HL-60 (cell line): ENCODE data around the gene NARF.

Experiments used
- GABPA ChIP-seq: IDR thresholded peaks from 2 replicates; pipeline ENCODE4 v1.6.1; 2012; ENCODE audit warnings: low read depth
- POLR2AphosphoS5 ChIP-seq: IDR thresholded peaks from 2 replicates; pipeline ENCODE4 v1.6.1; 2012; ENCODE audit warnings: low read depth
- SPI1 ChIP-seq: IDR thresholded peaks from 2 replicates; pipeline ENCODE4 v1.6.1; 2012; ENCODE audit warnings: low read depth, mild to moderate bottlenecking, borderline replicate concordance
- TF ChIP-seq, protein P1 (sequence below): IDR thresholded peaks from one replicate; pipeline ENCODE4 v1.5.1; 2011; ENCODE audit warnings: low read length, control low read depth, inconsistent platforms; ENCODE audit not compliant: insufficient read depth
- TF ChIP-seq, protein P2 (sequence below): IDR thresholded peaks from 2 replicates; pipeline ENCODE4 v1.6.1; 2012; ENCODE audit warnings: low read depth; ENCODE audit not compliant: insufficient replicate concordance

DNA sequence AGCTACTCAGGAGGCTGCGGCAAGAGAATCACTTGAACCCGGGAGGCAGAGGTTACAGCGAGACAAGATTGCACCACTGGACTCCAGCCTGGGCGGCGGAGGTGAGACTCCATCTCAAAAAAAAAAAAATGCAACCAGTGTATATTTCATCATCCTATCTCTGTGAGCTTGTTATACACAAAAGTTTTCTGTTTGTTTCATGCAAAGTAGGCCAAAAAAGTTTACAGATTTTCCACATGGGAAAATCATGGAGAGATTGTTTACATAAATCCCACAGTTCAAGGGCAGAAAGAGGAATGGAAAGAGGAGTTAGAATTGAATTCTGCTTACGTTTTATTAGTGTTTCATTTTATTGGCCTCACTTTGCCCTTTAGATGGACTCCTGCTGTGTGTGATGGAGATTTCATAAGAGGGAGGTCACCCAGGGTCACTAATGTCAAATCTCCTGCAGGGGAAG, 24.7 kb downstream of the NARF start:
- TF ChIP-seq, protein P1, sequence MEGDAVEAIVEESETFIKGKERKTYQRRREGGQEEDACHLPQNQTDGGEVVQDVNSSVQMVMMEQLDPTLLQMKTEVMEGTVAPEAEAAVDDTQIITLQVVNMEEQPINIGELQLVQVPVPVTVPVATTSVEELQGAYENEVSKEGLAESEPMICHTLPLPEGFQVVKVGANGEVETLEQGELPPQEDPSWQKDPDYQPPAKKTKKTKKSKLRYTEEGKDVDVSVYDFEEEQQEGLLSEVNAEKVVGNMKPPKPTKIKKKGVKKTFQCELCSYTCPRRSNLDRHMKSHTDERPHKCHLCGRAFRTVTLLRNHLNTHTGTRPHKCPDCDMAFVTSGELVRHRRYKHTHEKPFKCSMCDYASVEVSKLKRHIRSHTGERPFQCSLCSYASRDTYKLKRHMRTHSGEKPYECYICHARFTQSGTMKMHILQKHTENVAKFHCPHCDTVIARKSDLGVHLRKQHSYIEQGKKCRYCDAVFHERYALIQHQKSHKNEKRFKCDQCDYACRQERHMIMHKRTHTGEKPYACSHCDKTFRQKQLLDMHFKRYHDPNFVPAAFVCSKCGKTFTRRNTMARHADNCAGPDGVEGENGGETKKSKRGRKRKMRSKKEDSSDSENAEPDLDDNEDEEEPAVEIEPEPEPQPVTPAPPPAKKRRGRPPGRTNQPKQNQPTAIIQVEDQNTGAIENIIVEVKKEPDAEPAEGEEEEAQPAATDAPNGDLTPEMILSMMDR, result no peak
- TF ChIP-seq POLR2AphosphoS5, result no peak
- TF ChIP-seq, protein P2, sequence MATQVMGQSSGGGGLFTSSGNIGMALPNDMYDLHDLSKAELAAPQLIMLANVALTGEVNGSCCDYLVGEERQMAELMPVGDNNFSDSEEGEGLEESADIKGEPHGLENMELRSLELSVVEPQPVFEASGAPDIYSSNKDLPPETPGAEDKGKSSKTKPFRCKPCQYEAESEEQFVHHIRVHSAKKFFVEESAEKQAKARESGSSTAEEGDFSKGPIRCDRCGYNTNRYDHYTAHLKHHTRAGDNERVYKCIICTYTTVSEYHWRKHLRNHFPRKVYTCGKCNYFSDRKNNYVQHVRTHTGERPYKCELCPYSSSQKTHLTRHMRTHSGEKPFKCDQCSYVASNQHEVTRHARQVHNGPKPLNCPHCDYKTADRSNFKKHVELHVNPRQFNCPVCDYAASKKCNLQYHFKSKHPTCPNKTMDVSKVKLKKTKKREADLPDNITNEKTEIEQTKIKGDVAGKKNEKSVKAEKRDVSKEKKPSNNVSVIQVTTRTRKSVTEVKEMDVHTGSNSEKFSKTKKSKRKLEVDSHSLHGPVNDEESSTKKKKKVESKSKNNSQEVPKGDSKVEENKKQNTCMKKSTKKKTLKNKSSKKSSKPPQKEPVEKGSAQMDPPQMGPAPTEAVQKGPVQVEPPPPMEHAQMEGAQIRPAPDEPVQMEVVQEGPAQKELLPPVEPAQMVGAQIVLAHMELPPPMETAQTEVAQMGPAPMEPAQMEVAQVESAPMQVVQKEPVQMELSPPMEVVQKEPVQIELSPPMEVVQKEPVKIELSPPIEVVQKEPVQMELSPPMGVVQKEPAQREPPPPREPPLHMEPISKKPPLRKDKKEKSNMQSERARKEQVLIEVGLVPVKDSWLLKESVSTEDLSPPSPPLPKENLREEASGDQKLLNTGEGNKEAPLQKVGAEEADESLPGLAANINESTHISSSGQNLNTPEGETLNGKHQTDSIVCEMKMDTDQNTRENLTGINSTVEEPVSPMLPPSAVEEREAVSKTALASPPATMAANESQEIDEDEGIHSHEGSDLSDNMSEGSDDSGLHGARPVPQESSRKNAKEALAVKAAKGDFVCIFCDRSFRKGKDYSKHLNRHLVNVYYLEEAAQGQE, result no peak
- no peak for TF ChIP-seq GABPA
- TF ChIP-seq SPI1, result no peak
